Measurements from ENCODE around the gene SPDYE16. TPM values are rescaled to one million over a fixed set of nuclear protein-coding genes. Genes with fewer than 3 reads are reported as not detected.

SPDYE16 gene
- total and polyA plus RNA-seq, 4 donors: 0.05 to 0.50 (median 0.22) TPM

DNA sequence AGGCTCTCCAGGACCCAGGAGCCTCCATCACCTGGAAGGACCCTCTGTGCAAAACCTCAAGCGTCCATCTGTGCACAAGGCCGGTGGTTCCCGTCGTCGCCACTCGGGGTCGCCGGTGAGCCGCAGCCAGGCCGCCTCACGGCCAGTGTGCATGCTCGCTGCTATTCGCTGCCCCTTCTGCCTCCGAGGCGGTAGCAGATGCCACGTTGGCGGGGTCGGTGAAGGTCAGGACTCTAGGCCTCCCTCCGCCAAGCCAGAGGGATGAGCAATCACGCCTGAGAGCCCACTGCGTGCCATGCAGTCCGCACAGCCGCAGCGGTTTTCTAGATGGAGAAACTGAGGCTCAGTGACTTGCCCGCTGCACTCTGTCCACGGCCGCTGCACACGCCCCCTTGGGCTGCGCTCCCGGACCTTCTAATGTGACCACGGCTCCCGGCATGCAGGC is 27.1 kb downstream of the SPDYE16 start:
- H3K27me3 ChIP-seq (ENCODE audit: control insufficient read depth in 4 of 4, insufficient read depth in 4 of 4, low read length in 3 of 4): no peaks in the 10 kb centered on the region
- TF ChIP-seq RXRA (IDR thresholded peaks at IDR 0.05) (no peak), SP1 (IDR thresholded peaks at IDR 0.05) (no peak), EGR1 (IDR thresholded peaks at IDR 0.05; ENCODE audit: low read depth in 2 of 2) (no peak), HNF4G (IDR thresholded peaks at IDR 0.05) (no peak), CTCF (IDR thresholded peaks at IDR 0.05; ENCODE audit: low read depth, low read length, missing input control) (peak; percentile 43), RAD21 (IDR thresholded peaks at IDR 0.05) (peak; percentile 69 to 91)
- TF ChIP-seq, protein P1, sequence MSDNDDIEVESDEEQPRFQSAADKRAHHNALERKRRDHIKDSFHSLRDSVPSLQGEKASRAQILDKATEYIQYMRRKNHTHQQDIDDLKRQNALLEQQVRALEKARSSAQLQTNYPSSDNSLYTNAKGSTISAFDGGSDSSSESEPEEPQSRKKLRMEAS (IDR thresholded peaks at IDR 0.05): no peak
- peaks cover 0 to 6% (median under 1%) of the 10 kb centered on the region in 4 donors for H3K4me1 ChIP-seq (ENCODE audit: control insufficient read depth in 4 of 4, insufficient read depth in 4 of 4, low read length in 3 of 4)
- 11% methylated on average over 32 of the region's 32 CpGs for WGBS
- no peaks in the 10 kb centered on the region for H3K9me3 ChIP-seq (ENCODE audit: control insufficient read depth in 4 of 4, low read length in 3 of 4)
- no peak overlapping the region for H3K27ac ChIP-seq (ENCODE audit: low read depth in 1 of 2, low read length in 2 of 2)
- H3K4me3 ChIP-seq (ENCODE audit: low read depth in 1 of 3, low read length in 3 of 3): no peak overlapping the region
- H3K36me3 ChIP-seq (ENCODE audit: control insufficient read depth in 4 of 4, insufficient read depth in 3 of 4, low read depth in 1 of 4, low read length in 3 of 4): no peaks in the 10 kb centered on the region
- no peak for DNase-seq (ENCODE audit: low spot score)
- H3K9ac ChIP-seq (ENCODE audit: low read depth in 1 of 2, low read length in 2 of 2): no peak overlapping the region

DNA sequence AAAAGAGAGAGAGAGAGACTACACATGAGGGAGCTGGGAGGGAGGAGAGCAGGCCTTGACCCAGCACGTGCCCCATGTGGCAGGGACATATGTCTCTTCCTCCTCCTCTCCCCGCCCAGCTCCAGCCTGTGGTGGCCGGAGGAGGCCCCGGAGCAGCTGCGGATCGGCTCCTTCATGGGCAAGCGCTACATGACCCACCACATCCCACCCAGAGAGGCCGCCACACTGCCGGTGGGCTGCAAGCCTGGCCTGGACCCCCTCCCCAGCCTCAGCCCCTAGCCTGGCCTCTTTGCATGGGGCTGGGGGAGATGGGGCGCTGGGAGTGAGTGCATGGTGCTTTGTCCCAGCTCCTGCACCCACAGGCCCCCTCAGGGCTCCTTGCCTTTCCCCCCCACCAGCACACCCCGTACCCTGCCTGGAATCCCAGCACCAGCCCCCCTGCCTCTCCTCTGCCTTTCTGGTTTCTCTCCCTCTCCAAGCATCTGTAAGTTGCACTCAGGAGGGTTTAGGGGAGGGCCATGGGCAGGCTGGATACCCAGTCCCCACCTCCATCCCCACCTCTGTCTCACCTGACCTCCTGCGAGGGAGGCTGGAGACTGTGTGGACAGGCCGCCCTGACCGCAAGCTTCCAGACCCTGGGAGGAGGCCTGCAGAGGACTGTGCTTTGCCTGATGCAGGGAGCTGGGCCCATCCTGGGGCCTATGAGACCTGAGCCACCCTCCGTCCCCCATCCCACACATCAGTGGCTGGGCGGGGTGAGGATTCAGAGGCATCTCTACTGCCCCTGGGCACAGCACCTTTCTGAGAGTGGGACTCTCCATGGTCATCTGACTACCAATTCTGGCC is 27.9 kb downstream of the SPDYE16 start:
- no peak overlapping the region for H3K27ac ChIP-seq (ENCODE audit: low read depth in 1 of 2, low read length in 2 of 2)
- no peaks in the 10 kb centered on the region for H3K27me3 ChIP-seq (ENCODE audit: control insufficient read depth in 4 of 4, insufficient read depth in 4 of 4, low read length in 3 of 4)
- H3K4me1 ChIP-seq (ENCODE audit: control insufficient read depth in 4 of 4, insufficient read depth in 4 of 4, low read length in 3 of 4): peaks cover 0 to 7% (median under 1%) of the 10 kb centered on the region in 4 donors
- H3K9ac ChIP-seq (ENCODE audit: low read depth in 1 of 2, low read length in 2 of 2): no peak overlapping the region
- no peaks in the 10 kb centered on the region for H3K36me3 ChIP-seq (ENCODE audit: control insufficient read depth in 4 of 4, insufficient read depth in 3 of 4, low read depth in 1 of 4, low read length in 3 of 4)
- TF ChIP-seq FOXA1 (IDR thresholded peaks at IDR 0.05) (no peak), CTCF (IDR thresholded peaks at IDR 0.05; ENCODE audit: low read depth, low read length, missing input control) (no peak), RAD21 (IDR thresholded peaks at IDR 0.05) (no peak), NR2F2 (IDR thresholded peaks at IDR 0.05) (no peak), HNF4A (conservative IDR thresholded peaks at IDR 0.05) (no peak), JUND (IDR thresholded peaks at IDR 0.05) (no peak)
- H3K4me3 ChIP-seq (ENCODE audit: low read depth in 1 of 3, low read length in 3 of 3): no peak overlapping the region
- H3K9me3 ChIP-seq (ENCODE audit: control insufficient read depth in 4 of 4, low read length in 3 of 4): no peaks in the 10 kb centered on the region
- no peak for DNase-seq (ENCODE audit: low spot score)
- WGBS: 93% methylated on average over 16 of the region's 16 CpGs
